Measurements from ENCODE around the gene GLYR1.

GLYR1 gene

GRCh38 chr16:4806280-4806679, 40.8 kb downstream of the GLYR1 start:
- DNase-seq (ENCODE audit: low read depth in 3 of 3): no peak

- DNase-seq (ENCODE audit: low read depth in 3 of 3): no peak
Observed at GRCh38 chr16:4805231-4805630, 41.9 kb downstream of the GLYR1 start.

- DNase-seq (ENCODE audit: low read depth in 3 of 3): no peak
Observed at GRCh38 chr16:4803898-4804762, 43.0 kb downstream of the GLYR1 start.

- no peak for DNase-seq (ENCODE audit: low read depth in 3 of 3)
Observed at GRCh38 chr16:4803401-4803844, 43.7 kb downstream of the GLYR1 start.

GRCh38 chr16:4802659-4803287, 44.3 kb downstream of the GLYR1 start:
- peak; percentile 75 to 92 (median 82) for DNase-seq (ENCODE audit: low read depth in 3 of 3)

GRCh38 chr16:4801962-4802658, 45.0 kb downstream of the GLYR1 start, which contains the start of gene ROGDI:
Gene ROGDI, minus strand, starts transcription at chr16:4802633. Its CDS starts 62 bp downstream, at chr16:4802571.
- peak; percentile 49 to 65 (median 56) for DNase-seq (ENCODE audit: low read depth in 3 of 3)

- DNase-seq (ENCODE audit: low read depth in 3 of 3): no peak
Observed at GRCh38 chr16:4801051-4801961, 45.8 kb downstream of the GLYR1 start.

GRCh38 chr16:4800290-4801041, 46.6 kb downstream of the GLYR1 start:
- DNase-seq (ENCODE audit: low read depth in 3 of 3): no peak

- no peak for DNase-seq (ENCODE audit: low read depth in 3 of 3)
Observed at GRCh38 chr16:4799171-4799855, 47.8 kb downstream of the GLYR1 start.

GRCh38 chr16:4798456-4798855, 48.6 kb downstream of the GLYR1 start:
- DNase-seq (ENCODE audit: low read depth in 3 of 3): no peak

- DNase-seq (ENCODE audit: low read depth in 3 of 3): no peak
Observed at GRCh38 chr16:4797805-4798252, 49.3 kb downstream of the GLYR1 start.

GRCh38 chr16:4796982-4797804, 49.9 kb downstream of the GLYR1 start:
- DNase-seq (ENCODE audit: low read depth in 3 of 3): no peak

- no peak for DNase-seq (ENCODE audit: low read depth in 3 of 3)
Observed at GRCh38 chr16:4795828-4796572, 51.1 kb downstream of the GLYR1 start.

GRCh38 chr16:4795181-4795827, 51.8 kb downstream of the GLYR1 start, which contains the start of gene SMIM22:
Gene SMIM22, plus strand, starts transcription at chr16:4795369. Its CDS starts 366 bp downstream, at chr16:4795735.
- no peak for DNase-seq (ENCODE audit: low read depth in 3 of 3)

- no peak for DNase-seq (ENCODE audit: low read depth in 3 of 3)
Observed at GRCh38 chr16:4792951-4793513, 54.1 kb downstream of the GLYR1 start.

GRCh38 chr16:4790871-4791270, 56.2 kb downstream of the GLYR1 start:
- no peak for DNase-seq (ENCODE audit: low read depth in 3 of 3)

- DNase-seq (ENCODE audit: low read depth in 3 of 3): no peak
Observed at GRCh38 chr16:4790261-4790660, 56.8 kb downstream of the GLYR1 start.

Measured in stimulated activated CD4-positive, alpha-beta T cell treated with anti-CD3 and anti-CD28 coated beads, TNF-alpha, amount 100 ng/mL, for 4 hours (primary cell).